HG02870 (cell line): ENCODE results near the gene KANSL3.
"Not testable (repeated sequence)": the region's sequence is repeated elsewhere in the genome, so short reads cannot be mapped to it uniquely, and the experiment has no call there.

Experiments
- ATAC-seq: cut with Tn5 transposase; IDR thresholded peaks from one replicate; pipeline ENCODE4 v1.9.1; 2021; ENCODE audit warnings: mild to moderate bottlenecking, moderate library complexity; ENCODE audit not compliant: unreplicated experiment

The KANSL3 gene

GRCh38 chr2:96638144-96639121 lies at the start of gene KANSL3:
TSS of gene KANSL3 (minus strand) at chr2:96638312. CDS start at chr2:96637135, 1,177 bp downstream.
- peak; percentile 65 for ATAC-seq

GRCh38 chr2:96687266-96687665 lies 49.2 kb upstream of the KANSL3 start:
- ATAC-seq, result no peak

- no peak for ATAC-seq
Measured at GRCh38 chr2:96685577-96686459, 47.7 kb upstream of the KANSL3 start.

GRCh38 chr2:96684883-96685576 lies 46.9 kb upstream of the KANSL3 start:
- ATAC-seq, result no peak

DNA sequence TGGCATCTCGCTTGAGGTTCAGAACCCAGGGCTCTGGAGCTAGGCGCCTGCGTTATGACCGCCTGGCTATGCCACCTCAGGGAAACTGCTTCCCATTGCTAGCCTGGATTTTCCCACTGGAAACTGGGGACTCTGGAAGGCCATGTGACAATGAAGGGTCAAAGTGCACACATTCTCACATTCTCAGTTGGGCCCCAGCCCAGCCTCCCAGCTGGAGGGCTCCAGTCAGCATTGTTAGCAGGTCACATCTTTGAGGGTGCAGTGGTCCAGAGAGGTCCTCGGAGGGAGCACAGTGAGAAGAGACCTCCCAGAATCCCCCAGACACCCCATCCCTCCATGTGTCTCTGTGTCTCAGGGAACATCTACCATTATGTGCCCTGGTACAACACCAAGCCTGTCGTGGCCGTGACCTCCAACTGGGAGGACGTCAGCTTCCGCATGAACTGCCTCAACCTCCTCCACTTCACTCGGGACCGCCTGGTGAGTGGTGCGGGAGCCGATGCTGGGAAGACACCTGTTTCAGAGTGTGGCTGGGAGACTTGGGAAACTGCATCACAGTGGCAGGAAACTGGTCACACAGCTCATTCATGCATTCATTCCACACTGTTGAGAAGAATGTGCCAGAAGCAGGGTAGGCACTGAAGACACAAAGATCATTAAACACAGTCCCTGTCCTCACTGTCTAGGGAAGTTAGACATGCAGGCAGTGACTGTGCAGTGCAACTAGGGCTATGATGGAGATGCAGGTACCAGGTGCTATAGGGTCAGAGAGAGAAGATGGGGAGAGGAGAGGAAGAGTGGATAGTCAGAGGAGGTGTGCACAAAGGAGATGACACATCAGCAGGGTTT lies 46.1 kb upstream of the KANSL3 start:
- no peak for ATAC-seq

DNA sequence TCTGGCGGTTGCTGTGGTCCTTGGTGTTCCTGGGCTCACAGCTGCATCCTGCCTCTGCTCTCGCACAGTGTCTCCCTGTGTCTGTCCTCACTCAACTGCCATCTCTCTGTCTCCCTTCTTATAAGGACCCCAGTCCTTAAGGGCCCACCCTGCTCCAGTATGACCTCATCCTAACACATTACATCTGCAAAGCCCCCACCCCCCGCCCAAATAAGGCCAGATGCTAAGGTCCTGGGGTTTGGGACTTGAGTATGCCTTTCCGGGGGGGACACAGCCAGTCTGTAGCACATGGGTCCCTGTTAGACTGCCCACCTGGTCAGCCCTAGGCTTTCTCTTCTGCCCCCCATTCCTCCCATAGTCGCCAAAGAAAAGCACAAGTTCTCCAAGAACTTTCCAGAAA lies 45.2 kb upstream of the KANSL3 start:
- ATAC-seq, result no peak

DNA sequence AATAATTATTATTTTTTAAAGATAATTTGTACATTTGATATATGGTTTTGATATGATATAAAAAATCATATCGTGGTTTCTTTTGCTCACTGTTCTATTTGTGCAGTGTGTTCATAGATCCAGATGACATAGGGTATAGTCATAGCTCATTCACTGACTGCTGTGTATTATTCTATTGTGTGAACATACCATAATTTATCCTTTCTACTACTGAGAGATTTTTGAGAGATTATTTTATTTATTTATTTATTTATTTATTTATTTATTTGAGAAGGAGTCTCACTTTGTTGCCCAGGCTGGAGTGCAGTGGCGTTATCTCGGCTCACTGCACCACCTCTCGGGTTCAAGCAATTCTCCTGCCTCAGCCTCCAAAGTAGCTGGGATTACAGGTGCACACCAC lies 43.4 kb upstream of the KANSL3 start:
- ATAC-seq, result no peak

GRCh38 chr2:96680561-96681141 lies 42.5 kb upstream of the KANSL3 start:
- ATAC-seq, result no peak

DNA sequence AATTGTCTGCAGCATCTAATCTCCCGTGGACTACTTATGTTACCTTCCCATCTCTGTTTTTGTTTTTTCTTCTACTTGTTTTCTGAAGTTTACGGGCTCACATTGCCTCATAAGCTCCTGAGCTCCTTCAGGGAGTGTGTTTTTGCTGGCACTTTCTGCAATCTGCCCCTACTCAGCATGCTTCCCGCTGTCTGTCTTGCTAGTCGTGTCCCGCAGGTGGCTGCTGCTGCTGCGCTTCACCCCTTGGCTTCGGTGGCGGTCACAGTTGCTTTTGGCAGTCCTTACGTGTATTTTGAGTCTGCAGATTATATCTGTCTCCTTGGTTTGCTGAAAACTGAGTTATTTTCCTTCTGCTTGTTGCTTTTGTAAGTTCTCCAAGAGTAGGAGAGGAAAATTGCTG lies 41.7 kb upstream of the KANSL3 start:
- no peak for ATAC-seq

DNA sequence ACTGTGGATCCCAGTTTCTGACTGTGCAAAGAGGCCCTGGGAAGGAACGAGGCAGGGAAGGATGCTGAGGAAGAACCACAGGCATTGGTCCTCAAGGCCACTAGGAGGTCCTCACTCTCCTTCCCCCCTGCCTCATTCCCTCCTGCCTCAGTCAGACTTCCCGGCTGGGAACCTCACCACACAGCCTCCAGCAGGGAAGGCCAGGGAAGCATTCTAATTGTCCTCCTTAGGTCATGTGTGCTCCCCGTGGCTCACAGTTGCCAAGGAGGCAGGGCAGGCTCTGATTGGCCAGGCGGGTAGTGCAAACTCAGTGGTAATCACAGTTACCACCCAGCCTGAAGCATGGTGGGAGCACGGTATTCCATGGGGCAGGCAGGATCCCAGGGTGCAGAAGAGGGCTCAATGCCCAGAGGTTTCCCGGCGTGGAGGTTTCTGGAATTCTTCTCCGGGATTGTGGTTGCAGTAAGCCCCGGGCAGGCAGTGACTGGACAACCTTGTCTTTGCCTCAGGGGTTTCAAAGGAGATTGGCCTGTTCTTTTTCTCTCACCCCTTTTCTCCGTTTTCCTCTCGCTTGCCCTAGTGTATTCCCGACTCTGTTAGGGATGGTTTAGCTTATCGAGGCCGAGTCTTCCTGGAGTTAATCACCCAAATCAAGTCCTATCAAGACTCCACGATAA lies 31.6 kb upstream of the KANSL3 start:
- ATAC-seq, result no peak

GRCh38 chr2:96668771-96669170 lies 30.7 kb upstream of the KANSL3 start:
- no peak for ATAC-seq

GRCh38 chr2:96665717-96666116 lies 27.6 kb upstream of the KANSL3 start:
- ATAC-seq, result not testable (repeated sequence)

DNA sequence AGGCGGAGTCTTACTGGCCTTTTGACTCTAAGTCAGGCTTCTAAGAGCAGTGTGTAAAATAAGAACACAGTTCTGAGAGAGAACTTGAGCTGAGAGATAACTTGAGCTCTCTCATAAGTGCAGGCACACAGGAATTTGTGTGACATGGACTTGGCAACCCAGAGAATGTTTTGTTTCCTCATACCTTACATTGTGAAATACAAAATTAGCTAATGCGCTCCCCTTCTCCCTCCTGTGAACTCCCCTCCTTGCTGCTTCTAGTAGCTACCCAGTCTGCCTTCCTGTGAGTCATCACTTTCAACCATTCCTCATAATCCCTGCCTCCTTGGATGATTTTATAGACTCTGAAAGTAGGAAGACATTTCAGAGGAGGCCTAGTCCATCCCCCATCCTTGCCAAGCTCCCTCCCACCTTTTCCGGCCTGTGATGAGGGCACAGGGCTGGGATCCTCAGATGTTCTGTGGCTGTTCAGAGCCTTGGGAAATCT lies 27.0 kb upstream of the KANSL3 start:
- ATAC-seq, result no peak

DNA sequence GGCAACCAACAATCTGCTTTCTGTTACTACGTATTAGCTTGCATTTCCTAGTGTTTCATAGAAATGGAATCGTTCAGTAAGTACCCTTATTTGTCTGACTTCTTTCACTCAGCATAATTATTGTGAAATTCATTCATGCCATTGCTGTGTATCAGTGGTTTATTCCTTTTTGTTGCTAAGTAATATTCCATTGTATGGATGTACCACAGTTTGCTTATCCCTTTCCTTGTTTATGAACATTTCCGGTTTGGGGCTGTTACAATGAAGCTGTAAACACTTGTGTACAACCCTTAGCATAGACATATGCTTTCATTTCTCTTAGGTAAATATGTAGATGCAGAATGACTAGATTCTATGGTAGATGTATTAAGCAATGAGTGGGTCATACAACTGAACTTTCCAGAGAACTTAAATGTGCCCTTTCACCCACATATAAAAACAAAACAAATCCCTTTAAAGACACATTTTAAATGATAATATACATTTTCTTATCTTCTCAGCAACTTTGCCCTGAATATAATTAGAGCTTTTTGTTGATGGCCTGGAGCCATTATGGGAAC lies 26.3 kb upstream of the KANSL3 start:
- ATAC-seq, result no peak

DNA sequence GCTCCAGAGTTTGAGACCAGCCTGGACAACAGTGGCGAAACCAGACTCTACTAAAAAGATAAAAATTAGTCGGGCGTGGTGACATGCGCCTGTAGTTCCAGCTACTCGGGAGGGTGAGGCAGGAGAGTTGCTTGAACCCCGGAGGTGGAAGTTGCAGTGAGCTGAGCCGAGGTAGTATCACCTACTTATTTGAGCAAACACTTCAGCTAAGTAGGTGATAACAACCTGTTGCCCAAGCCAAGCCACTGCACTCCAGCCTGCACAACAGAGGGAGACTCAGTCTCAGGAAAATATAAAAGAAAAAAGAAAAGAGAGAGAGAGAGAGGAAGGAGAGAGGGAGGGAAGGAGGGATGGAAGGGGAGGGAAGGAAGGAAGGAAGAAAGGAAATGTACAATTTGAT lies 25.7 kb upstream of the KANSL3 start:
- ATAC-seq, result no peak

DNA sequence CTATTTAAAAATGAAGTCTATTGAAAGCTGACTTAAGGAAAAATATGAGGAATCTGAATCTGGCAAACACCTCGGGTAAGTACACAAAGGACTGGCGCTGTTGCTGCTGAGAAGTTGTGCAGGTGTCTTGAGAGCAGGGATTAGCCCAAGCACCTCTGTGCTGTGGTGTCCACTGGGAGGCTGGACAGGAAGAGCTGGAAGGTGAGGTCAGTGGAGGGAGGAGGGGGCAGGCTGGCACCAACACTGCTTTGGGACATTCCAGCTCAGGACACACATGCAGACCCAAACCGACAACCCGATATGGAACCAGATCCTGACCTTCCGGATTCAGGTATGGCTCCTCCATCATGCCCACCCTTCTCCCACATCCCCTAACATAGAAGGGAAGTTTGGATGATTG lies 25.1 kb upstream of the KANSL3 start:
- no peak for ATAC-seq

- no peak for ATAC-seq
Measured at GRCh38 chr2:96662360-96662759, 24.2 kb upstream of the KANSL3 start.

- no peak for ATAC-seq
Measured at GRCh38 chr2:96661324-96661723, 23.2 kb upstream of the KANSL3 start.

DNA sequence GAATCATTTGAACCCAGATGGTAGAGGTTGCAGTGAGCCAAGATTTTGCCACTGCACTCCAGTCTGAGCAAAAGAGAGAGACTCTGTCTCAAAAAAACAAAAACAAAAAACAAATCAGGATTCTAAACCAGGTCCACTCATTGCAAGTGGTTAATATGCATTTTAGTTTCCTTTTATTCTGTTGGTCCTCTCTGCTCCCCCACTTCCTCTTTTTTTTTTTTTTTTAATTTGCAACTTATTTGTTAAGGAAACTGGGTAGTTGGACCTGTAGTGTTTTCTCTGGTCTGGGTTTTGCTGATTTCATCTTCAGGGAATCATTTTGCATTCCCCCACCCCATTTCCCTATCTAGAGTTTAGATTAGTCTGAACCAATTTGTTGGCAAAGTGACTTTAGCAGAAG lies 18.4 kb upstream of the KANSL3 start:
- ATAC-seq, result no peak
